Right kidney (tissue), 1 donor: ENCODE measurements around the gene ZBTB17.
"Not testable (repeated sequence)": the region's sequence is repeated elsewhere in the genome, so short reads cannot be mapped to it uniquely, and the experiment has no call there.

ENCODE experiments used
- DNase-seq: peaks from one replicate; pipeline ENCODE4 v3.0.0-alpha.2; 2016

ZBTB17 gene

GRCh38 chr1:15934211-15935055, 41.5 kb downstream of the ZBTB17 start:
- no peak for DNase-seq

GRCh38 chr1:15933684-15934083, 42.2 kb downstream of the ZBTB17 start:
- no peak for DNase-seq

GRCh38 chr1:15932612-15933011, 43.3 kb downstream of the ZBTB17 start:
- DNase-seq = no peak

- no peak for DNase-seq
Observed at GRCh38 chr1:15931884-15932283, 44.0 kb downstream of the ZBTB17 start.

GRCh38 chr1:15931401-15931800, 44.5 kb downstream of the ZBTB17 start:
- DNase-seq = no peak

GRCh38 chr1:15928971-15929965, 46.6 kb downstream of the ZBTB17 start:
- DNase-seq = no peak

- not testable (repeated sequence) for DNase-seq
Observed at GRCh38 chr1:15926448-15926847, 49.5 kb downstream of the ZBTB17 start.

- no peak for DNase-seq
Observed at GRCh38 chr1:15923241-15923640, 52.7 kb downstream of the ZBTB17 start.

GRCh38 chr1:15918962-15919715, 56.8 kb downstream of the ZBTB17 start:
- DNase-seq = no peak

- DNase-seq = no peak
Observed at GRCh38 chr1:15916916-15917315, 59.0 kb downstream of the ZBTB17 start.

GRCh38 chr1:15916417-15916816, 59.5 kb downstream of the ZBTB17 start:
- DNase-seq = no peak

- DNase-seq = no peak
Observed at GRCh38 chr1:15915991-15916390, 59.9 kb downstream of the ZBTB17 start.

- not testable (repeated sequence) for DNase-seq
Observed at GRCh38 chr1:15913607-15914006, 62.3 kb downstream of the ZBTB17 start.

- DNase-seq = no peak
Observed at GRCh38 chr1:15911927-15912326, 64.0 kb downstream of the ZBTB17 start.

- no peak for DNase-seq
Observed at GRCh38 chr1:15911141-15911540, 64.8 kb downstream of the ZBTB17 start.

- no peak for DNase-seq
Observed at GRCh38 chr1:15908597-15908996, 67.3 kb downstream of the ZBTB17 start.

- no peak for DNase-seq
Observed at GRCh38 chr1:15902882-15903281, 73.0 kb downstream of the ZBTB17 start.

GRCh38 chr1:15900662-15901279, 75.1 kb downstream of the ZBTB17 start:
- DNase-seq = no peak

- no peak for DNase-seq
Observed at GRCh38 chr1:15899266-15899665, 76.6 kb downstream of the ZBTB17 start.

GRCh38 chr1:15896841-15897610, 78.9 kb downstream of the ZBTB17 start:
- not testable (repeated sequence) for DNase-seq

GRCh38 chr1:15895233-15895632, 80.7 kb downstream of the ZBTB17 start:
- no peak for DNase-seq
